GM10248 (cell line): ENCODE results near the gene EVI5.

Experiments
- CTCF ChIA-PET: fragments of 300-600 bp; sonication (Branson Sonifier 250); formaldehyde crosslinking; extraction: SDS; loops from one replicate; lab custom pipeline; 2021; ENCODE audit warnings: antibody characterized with exemption; lab: Yijun Ruan, JAX
- POLR2A ChIA-PET: fragments of 350-650 bp; sonication (Branson Sonifier 250); formaldehyde crosslinking; extraction: SDS; loops from one replicate; lab custom pipeline; 2020; ENCODE audit warnings: antibody characterized with exemption; lab: Yijun Ruan, JAX
- DNase-seq: peaks from one replicate; pipeline ENCODE4 v3.0.0; 2012; ENCODE audit errors: extremely low spot score
- CTCF ChIP-seq: IDR thresholded peaks from 2 replicates; pipeline ENCODE4 v1.5.1; 2012; ENCODE audit warnings: mild to moderate bottlenecking, low read depth; ENCODE audit errors: extremely low read depth, missing control alignments, control extremely low read depth

Gene EVI5

GRCh38 chr1:92797961-92798360 is 13.1 kb upstream of the EVI5 start:
- DNase-seq = no peak
- POLR2A ChIA-PET = no interaction called here
- TF ChIP-seq CTCF = no peak
- CTCF ChIA-PET = interaction anchor here (1.6 kb wide), 1 partner anchor 20 kb away, joined by 4 read pairs; no protein-coding TSS in a partner anchor

- no peak for DNase-seq
- POLR2A ChIA-PET = no interaction called here
- no peak for TF ChIP-seq CTCF
- CTCF ChIA-PET = interaction anchor here (1.5 to 1.6 kb wide), 2 partner anchors 21 kb away, joined by 4 to 7 read pairs; no protein-coding TSS in a partner anchor
These were observed 12.4 kb upstream of the EVI5 start for GRCh38 chr1:92797297-92797696.

GRCh38 chr1:92795166-92795565 is 10.3 kb upstream of the EVI5 start:
- no peak for DNase-seq
- no peak for TF ChIP-seq CTCF
- ChIA-PET CTCF (interaction anchor here (1.0 to 1.5 kb wide), 2 partner anchors 9 to 23 kb away, joined by 3 to 4 read pairs; no protein-coding TSS in a partner anchor), POLR2A (no interaction called here)

GRCh38 chr1:92792340-92792782 is 7.5 kb upstream of the EVI5 start:
- POLR2A ChIA-PET = no interaction called here
- DNase-seq = no peak
- no peak for TF ChIP-seq CTCF
- CTCF ChIA-PET = interaction anchor here (0.9 to 3.1 kb wide), 3 partner anchors 25 to 121 kb away, joined by 3 to 12 read pairs (median 3); no protein-coding TSS in a partner anchor

GRCh38 chr1:92791487-92792066 is 6.7 kb upstream of the EVI5 start:
- CTCF ChIA-PET = interaction anchor here (0.9 to 3.4 kb wide), 4 partner anchors 26 to 122 kb away, joined by 3 to 18 read pairs (median 8); no protein-coding TSS in a partner anchor
- no peak for DNase-seq
- no peak for TF ChIP-seq CTCF
- POLR2A ChIA-PET = no interaction called here

GRCh38 chr1:92790867-92791266 is 6.0 kb upstream of the EVI5 start:
- DNase-seq = no peak
- ChIA-PET POLR2A (no interaction called here), CTCF (interaction anchor here (1.5 to 3.4 kb wide), 5 partner anchors 10 to 122 kb away, joined by 3 to 18 read pairs (median 6); no protein-coding TSS in a partner anchor)
- no peak for TF ChIP-seq CTCF
